HAP-1 (cell line): Measurements from ENCODE around the gene RIN1.

Experiments used
- DNase-seq, 2 experiments: peaks; one replicate each; pipeline ENCODE4 v3.0.0-alpha.2; 2016 to 2020; ENCODE audit warnings: low spot score in 2 of 2
- H3K27me3 ChIP-seq: fragments of 250-450 bp; sonication (Bioruptor Pico); 2 replicates; pipeline ENCODE4 v1.5.1; 2020; ENCODE audit warnings: low read depth, mild to moderate bottlenecking, moderate library complexity
- H3K36me3 ChIP-seq: fragments of 250-450 bp; sonication (Bioruptor Pico); replicated peaks from 2 replicates; pipeline ENCODE4 v1.5.1; 2020; ENCODE audit warnings: mild to moderate bottlenecking
- H3K4me1 ChIP-seq: fragments of 250-450 bp; sonication (Bioruptor Pico); 2 replicates; pipeline ENCODE4 v1.5.1; 2020; ENCODE audit warnings: mild to moderate bottlenecking
- H3K4me3 ChIP-seq: fragments of 250-450 bp; sonication (Bioruptor Pico); 2 replicates; pipeline ENCODE4 v1.5.1; 2020; ENCODE audit warnings: mild to moderate bottlenecking, moderate library complexity
- H3K9me3 ChIP-seq: fragments of 250-450 bp; sonication (Bioruptor Pico); 2 replicates; pipeline ENCODE4 v1.5.1; 2020; ENCODE audit warnings: mild to moderate bottlenecking, moderate library complexity
- in situ Hi-C: fragments of 300-500 bp; cut with MboI; formaldehyde crosslinking; loops from 3 replicates; pipeline ENCODE4 v1.14.3; 2020; ENCODE audit warnings: low sequenced_read_pairs, inconsistent platforms, mixed read lengths

The RIN1 gene

DNA sequence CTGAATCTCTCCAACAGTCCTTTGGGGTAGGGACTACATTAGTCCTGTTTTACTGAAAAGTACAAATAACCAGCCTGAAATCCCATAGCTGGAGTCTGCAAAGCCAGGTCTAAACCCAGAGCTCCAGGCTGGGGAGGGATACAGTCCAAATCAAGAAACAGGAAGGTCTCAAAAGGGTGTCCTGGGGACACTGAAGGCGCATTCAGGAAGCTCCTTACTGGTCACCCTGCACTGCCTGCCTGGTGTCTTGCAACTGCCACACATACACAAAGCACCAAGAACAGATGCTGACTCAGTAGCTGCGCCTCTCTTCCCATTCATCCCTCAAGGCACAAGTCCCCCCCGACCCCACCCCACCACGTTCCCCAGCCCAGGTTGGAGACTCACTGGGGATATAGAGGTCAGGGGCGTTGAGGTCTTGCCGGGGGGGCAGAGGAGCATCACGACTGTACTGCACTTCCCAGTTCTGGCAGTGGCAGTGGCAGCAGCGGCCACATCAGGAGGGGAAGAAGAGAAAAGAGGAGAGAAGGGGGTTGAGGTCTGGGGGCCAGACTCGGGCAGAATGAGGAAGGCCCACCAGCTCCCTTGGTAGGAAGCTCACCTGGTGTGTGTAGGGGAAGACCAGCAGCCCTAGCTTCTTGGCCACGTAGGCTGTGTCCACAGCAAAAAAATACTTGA is 48.9 kb downstream of the RIN1 start:
- no peak for DNase-seq
- Histone ChIP-seq H3K4me3 (no peak overlapping the region; the same call in 1 of the 2 replicates), H3K27me3 (peaks cover 14% of the 10 kb centered on the region), H3K4me1 (peaks cover 9% of the 10 kb centered on the region), H3K36me3 (peaks cover 15% of the 10 kb centered on the region), H3K9me3 (no peaks in the 10 kb centered on the region)
- in situ Hi-C loops = no loop called here

DNA sequence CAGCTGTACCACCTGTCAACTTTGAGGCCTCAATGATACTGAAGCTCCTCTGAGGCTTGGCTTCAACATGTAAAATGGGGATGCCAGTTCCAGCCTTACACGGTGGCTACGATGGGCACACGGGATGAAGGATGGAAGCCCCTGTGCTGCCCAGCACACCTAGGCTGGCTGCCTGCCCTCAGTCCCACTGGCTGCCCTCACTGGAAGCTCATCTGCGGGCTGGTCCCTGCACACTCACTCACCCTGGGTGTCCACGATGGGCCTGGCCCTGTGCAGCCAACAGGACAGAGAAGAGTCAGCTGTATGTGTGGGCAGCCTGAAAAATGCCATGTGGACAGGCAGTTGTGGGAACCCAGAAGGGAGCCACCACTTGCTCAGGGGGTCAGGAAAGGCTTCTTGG is 49.5 kb downstream of the RIN1 start:
- Histone ChIP-seq H3K4me3 (no peak overlapping the region), H3K4me1 (peaks cover 9% of the 10 kb centered on the region), H3K36me3 (peaks cover 15% of the 10 kb centered on the region), H3K27me3 (peaks cover 9% of the 10 kb centered on the region; the same call in 1 of the 2 replicates), H3K9me3 (no peaks in the 10 kb centered on the region)
- no peak for DNase-seq
- in situ Hi-C loops = no loop called here

DNA sequence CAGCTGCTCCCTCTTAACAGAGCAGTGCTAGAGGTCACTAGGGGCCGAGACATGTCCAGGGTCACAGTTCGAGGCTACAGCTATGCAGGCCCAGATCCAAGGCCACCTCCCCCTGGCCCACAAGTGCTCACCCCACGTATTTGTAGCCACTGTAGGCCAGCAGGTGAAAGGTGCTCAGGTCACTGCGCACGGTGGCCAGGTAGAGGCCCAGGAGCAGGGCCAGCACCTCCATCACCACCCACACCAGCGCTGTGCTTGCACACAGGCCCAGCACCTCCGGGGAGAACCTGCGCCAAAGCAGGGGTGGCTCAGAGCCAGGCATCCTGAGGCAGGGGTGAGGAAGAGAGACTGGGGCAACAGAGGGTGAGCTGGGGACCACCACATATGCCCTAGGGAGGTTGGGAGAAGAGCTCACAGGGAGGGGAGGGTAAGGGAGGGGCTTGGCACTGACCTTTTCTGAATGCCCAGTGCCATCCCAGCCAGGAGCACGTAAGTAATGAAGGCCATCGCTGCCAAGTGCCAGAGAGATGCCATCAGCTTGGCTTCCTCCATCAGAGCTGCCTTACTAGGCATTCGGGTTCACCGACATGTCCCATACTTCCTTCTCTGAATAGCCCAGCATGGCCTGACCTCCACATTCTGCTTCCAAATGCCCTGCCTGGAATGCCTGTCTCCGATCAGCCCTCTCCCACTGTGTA is 50.8 kb downstream of the RIN1 start:
- H3K4me1 ChIP-seq = peaks cover 9% of the 10 kb centered on the region
- DNase-seq = no peak
- no peaks in the 10 kb centered on the region; the same call in 1 of the 2 replicates for H3K27me3 ChIP-seq
- H3K4me3 ChIP-seq = no peak overlapping the region
- H3K9me3 ChIP-seq = no peaks in the 10 kb centered on the region
- H3K36me3 ChIP-seq = peaks cover 15% of the 10 kb centered on the region
- in situ Hi-C loops = no loop called here

DNA sequence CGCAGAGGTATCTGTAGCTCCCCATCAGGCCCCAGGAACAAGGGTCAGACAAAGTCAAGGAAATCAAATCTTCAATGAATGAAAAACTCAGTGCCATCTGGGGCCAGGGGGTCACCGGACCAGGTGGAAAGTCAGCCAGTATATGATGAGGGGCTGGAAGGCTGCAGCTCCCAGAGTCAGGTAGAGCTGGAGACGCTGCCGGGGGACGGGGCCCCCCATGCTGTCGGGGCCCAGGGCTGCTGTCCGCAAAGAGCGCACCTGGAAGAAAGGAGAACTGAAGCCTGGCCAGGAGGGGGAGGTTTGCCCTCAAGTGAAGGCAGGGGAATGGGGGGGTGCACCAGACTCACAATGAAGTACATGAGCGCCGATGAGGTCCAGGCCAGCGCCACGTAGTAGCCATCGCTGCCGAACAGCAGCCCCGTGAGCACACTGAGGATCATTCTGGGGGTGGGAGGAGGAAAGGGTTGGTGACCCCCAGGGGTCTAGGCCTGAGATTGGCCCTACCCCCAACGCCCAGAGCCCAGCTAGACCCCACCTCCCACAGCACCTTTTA is 51.6 kb downstream of the RIN1 start:
- Histone ChIP-seq H3K9me3 (no peaks in the 10 kb centered on the region), H3K4me1 (peaks cover 4% of the 10 kb centered on the region), H3K36me3 (peaks cover 15% of the 10 kb centered on the region), H3K27me3 (no peaks in the 10 kb centered on the region), H3K4me3 (no peak overlapping the region)
- no peak for DNase-seq
- in situ Hi-C loops = no loop called here

DNA sequence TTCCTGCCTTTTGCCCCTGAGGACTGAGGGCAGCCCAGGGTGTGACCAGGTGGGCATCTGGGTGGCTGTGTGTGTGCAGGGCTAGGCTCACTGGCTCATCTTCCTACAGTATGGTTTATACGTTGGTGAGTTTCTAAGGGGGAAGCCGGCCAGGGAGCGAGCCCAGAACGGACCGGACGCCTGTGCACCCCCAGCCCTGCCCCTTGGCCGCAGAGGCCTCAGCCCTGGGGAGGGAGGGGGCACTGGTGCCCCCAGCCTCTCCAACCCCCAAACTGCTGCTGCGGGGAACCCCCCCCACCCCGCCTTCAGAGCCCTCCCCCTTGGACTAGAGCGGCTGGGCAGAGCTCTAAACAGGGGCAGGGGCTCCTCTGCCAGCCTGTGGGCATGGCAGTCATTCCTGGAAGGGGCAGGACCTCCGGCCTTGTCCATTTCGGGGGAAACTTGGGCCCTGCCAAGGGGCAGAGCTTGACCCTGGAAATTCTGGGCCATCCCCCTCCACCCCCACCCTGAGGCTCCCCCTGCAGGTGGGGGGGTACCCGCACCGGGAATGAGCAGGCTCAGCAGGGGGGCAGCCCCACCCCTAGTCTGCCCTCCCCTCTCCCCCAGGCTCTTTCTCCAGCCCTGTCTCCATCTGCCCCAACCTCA is 52.7 kb downstream of the RIN1 start:
- H3K4me3 ChIP-seq = no peak overlapping the region
- no peaks in the 10 kb centered on the region for H3K9me3 ChIP-seq
- in situ Hi-C loops = no loop called here
- no peaks in the 10 kb centered on the region for H3K27me3 ChIP-seq
- peaks cover 12% of the 10 kb centered on the region for H3K36me3 ChIP-seq
- no peak for DNase-seq
- H3K4me1 ChIP-seq = peaks cover 4% of the 10 kb centered on the region

DNA sequence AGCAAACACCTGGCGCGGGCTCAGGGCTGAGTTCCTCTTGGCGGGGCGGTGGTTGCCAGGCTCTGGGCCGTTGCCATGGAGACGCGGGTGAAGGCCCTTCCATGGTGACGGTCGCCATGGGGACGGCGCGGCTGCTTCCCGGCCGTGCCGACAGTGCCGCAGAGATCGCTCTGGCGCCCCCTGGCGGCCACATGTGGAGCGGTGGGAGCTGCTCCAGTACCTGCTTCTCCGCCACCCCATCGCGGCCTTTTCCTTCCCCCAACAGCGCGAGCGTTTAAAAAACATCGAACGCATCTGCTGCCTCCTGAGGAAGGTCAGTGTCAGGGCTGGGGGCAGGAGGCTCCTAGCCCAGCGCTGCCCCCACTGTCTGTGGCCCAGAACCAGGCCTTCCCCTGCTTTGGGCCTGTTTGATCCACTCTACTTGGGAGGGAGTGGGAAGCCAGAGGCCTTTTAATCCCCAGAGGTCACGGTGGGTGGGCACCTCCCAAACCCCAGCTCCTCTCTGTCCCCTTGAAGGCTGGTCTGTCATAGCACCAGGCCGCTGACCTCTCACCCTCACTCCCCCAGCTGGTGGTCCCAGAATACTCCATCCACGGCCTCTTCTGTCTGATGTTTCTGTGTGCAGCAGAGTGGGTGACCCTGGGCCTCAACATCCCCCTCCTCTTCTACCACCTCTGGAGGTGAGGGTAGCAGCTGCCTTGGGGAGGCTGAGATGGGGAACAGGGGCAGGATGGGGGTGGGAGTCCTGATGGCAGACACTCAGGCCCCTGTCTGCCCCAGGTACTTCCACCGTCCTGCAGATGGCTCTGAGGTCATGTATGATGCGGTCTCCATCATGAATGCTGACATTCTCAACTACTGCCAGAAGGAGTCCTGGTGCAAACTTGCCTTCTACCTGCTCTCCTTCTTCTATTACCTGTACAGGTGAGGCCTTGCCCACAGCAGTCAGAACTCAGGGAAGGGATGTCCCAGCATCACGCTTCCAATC is 53.5 kb downstream of the RIN1 start:
- H3K27me3 ChIP-seq = no peaks in the 10 kb centered on the region
- no peaks in the 10 kb centered on the region; the same call in none of the 2 replicates for H3K4me1 ChIP-seq
- H3K36me3 ChIP-seq = peaks cover 12% of the 10 kb centered on the region
- in situ Hi-C loops = no loop called here
- no peaks in the 10 kb centered on the region for H3K9me3 ChIP-seq
- DNase-seq = peak; percentile 91 to 100
- no peak overlapping the region for H3K4me3 ChIP-seq
